ENCODE measurements around the gene TBX20.

The TBX20 gene

DNA sequence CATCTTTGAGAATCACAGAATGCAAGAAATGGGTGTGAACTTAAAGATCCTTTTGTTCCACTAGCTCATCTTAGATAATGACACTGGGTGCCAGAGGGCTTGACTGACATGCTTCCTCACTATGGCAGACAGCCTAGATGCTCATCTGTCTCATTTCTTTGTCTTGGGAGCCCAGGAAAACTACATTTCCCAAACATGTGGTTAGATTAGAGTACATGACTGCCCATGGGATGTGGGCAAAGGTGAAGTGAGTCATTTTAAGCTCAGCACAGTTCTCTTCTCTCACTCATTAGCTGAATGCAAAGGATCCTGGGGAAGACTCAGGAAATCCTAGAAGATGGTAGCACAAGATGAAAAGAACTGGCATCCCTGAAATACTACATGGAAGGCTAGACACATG is 32.5 kb upstream of the TBX20 start:
- Histone ChIP-seq H3K27ac (ENCODE audit: extremely low read depth, low read depth, low read length) (no peak overlapping the region), H3K9me3 (ENCODE audit: control insufficient read depth, insufficient read depth, low read depth, low read length) (no peaks in the 10 kb centered on the region), H3K4me1 (ENCODE audit: control insufficient read depth, insufficient read depth, low read length) (no peaks in the 10 kb centered on the region), H3K4me3 (ENCODE audit: low read depth, low read length) (no peak overlapping the region), H3K36me3 (ENCODE audit: control insufficient read depth in 2 of 2, insufficient read depth in 1 of 2, low read length in 2 of 2) (no peaks in the 10 kb centered on the region)
- TF ChIP-seq KLF17 (tag by site-specific recombination; IDR thresholded peaks at IDR 0.05) (no peak), GLIS1 (tag by site-specific recombination; IDR thresholded peaks at IDR 0.05) (no peak), SETDB1 (IDR thresholded peaks at IDR 0.05; ENCODE audit: insufficient read length, low read length) (no peak), ZNF16 (tag by site-specific recombination; IDR thresholded peaks at IDR 0.05; ENCODE audit: low read depth) (no peak), ZNF768 (tag by site-specific recombination; IDR thresholded peaks at IDR 0.05) (no peak), ZNF776 (tag by site-specific recombination; IDR thresholded peaks at IDR 0.05; ENCODE audit: borderline replicate concordance) (no peak)
- CTCF ChIA-PET = no interaction called here
- POLR2A ChIA-PET = no interaction called here

- H3K4me1 ChIP-seq (ENCODE audit: control insufficient read depth, insufficient read depth, low read length) = no peaks in the 10 kb centered on the region
- POLR2A ChIA-PET = no interaction called here
- H3K9me3 ChIP-seq (ENCODE audit: control insufficient read depth, insufficient read depth, low read depth, low read length) = no peaks in the 10 kb centered on the region
- TF ChIP-seq ZNF707 (tag by site-specific recombination; IDR thresholded peaks at IDR 0.05) = no peak
- TF ChIP-seq ZNF654 (tag by site-specific recombination; IDR thresholded peaks at IDR 0.05; ENCODE audit: low read depth) = no peak
- no peak for TF ChIP-seq BCL11B (tag by site-specific recombination; IDR thresholded peaks at IDR 0.05; ENCODE audit: low read depth)
- TF ChIP-seq MZF1 (tag by site-specific recombination; IDR thresholded peaks at IDR 0.05; ENCODE audit: borderline replicate concordance) = no peak
- no peak for TF ChIP-seq ZNF223 (tag by site-specific recombination; IDR thresholded peaks at IDR 0.05)
- no peak for TF ChIP-seq ZNF670 (tag by site-specific recombination; IDR thresholded peaks at IDR 0.05; ENCODE audit: low read depth)
- no peak for TF ChIP-seq ZNF776 (tag by site-specific recombination; IDR thresholded peaks at IDR 0.05; ENCODE audit: borderline replicate concordance)
- TF ChIP-seq OSR2 (tag by site-specific recombination; IDR thresholded peaks at IDR 0.05) = no peak
- TF ChIP-seq, protein P1, sequence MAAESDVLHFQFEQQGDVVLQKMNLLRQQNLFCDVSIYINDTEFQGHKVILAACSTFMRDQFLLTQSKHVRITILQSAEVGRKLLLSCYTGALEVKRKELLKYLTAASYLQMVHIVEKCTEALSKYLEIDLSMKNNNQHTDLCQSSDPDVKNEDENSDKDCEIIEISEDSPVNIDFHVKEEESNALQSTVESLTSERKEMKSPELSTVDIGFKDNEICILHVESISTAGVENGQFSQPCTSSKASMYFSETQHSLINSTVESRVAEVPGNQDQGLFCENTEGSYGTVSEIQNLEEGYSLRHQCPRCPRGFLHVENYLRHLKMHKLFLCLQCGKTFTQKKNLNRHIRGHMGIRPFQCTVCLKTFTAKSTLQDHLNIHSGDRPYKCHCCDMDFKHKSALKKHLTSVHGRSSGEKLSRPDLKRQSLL (tag by site-specific recombination; IDR thresholded peaks at IDR 0.05) = no peak
- no peak for TF ChIP-seq ZNF610 (tag by site-specific recombination; IDR thresholded peaks at IDR 0.05; ENCODE audit: borderline replicate concordance)
- no peak for TF ChIP-seq ZBTB17 (tag by site-specific recombination; IDR thresholded peaks at IDR 0.05)
- TF ChIP-seq, protein P2, sequence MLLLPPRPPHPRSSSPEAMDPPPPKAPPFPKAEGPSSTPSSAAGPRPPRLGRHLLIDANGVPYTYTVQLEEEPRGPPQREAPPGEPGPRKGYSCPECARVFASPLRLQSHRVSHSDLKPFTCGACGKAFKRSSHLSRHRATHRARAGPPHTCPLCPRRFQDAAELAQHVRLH (tag by site-specific recombination; IDR thresholded peaks at IDR 0.05) = no peak
- TF ChIP-seq KLF9 (tag by site-specific recombination; IDR thresholded peaks at IDR 0.05; ENCODE audit: low read depth) = no peak
- no peak for TF ChIP-seq ZNF362 (tag by site-specific recombination; IDR thresholded peaks at IDR 0.05)
- no peak for TF ChIP-seq ZNF660 (tag by site-specific recombination; IDR thresholded peaks at IDR 0.05)
- no peak for TF ChIP-seq ZNF701 (tag by site-specific recombination; IDR thresholded peaks at IDR 0.05)
- TF ChIP-seq ZSCAN23 (tag by site-specific recombination; IDR thresholded peaks at IDR 0.05) = no peak
- CTCF ChIA-PET = no interaction called here
- no peaks in the 10 kb centered on the region for H3K36me3 ChIP-seq (ENCODE audit: control insufficient read depth in 2 of 2, insufficient read depth in 1 of 2, low read length in 2 of 2)
- no peak overlapping the region for H3K27ac ChIP-seq (ENCODE audit: extremely low read depth, low read depth, low read length)
- H3K4me3 ChIP-seq (ENCODE audit: low read depth, low read length) = no peak overlapping the region
Observed at GRCh38 chr7:35285799-35286198, 31.9 kb upstream of the TBX20 start.

All from HEK293 (cell line).